ENCODE results near the gene CASK.

Gene CASK

DNA sequence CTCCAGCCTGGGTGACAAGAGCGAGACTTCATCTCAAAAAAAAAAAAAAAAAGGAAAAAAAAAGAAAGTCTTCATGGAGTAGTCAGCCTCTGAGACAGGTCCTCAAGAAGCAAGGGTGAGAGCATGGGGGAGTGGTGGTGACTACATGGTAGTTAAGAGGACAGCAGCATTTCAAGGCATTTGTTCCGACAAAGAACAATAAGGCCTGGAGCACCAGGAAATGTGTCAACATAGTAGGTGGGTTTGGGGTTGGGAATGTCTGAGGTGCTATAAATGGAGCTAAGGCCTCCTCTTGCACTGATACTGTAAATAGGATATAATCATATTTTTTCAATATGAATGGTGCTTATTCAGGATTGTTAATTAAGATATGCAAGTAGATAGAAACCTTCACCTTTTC lies 165.0 kb downstream of the CASK start:
- TF ChIP-seq, protein P1, sequence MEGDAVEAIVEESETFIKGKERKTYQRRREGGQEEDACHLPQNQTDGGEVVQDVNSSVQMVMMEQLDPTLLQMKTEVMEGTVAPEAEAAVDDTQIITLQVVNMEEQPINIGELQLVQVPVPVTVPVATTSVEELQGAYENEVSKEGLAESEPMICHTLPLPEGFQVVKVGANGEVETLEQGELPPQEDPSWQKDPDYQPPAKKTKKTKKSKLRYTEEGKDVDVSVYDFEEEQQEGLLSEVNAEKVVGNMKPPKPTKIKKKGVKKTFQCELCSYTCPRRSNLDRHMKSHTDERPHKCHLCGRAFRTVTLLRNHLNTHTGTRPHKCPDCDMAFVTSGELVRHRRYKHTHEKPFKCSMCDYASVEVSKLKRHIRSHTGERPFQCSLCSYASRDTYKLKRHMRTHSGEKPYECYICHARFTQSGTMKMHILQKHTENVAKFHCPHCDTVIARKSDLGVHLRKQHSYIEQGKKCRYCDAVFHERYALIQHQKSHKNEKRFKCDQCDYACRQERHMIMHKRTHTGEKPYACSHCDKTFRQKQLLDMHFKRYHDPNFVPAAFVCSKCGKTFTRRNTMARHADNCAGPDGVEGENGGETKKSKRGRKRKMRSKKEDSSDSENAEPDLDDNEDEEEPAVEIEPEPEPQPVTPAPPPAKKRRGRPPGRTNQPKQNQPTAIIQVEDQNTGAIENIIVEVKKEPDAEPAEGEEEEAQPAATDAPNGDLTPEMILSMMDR (conservative IDR thresholded peaks at IDR 0.05; ENCODE audit: low read depth, low read length): no peak
- no peak overlapping the region for H3K4me3 ChIP-seq (ENCODE audit: low read depth, low read length)
- DNase-seq (ENCODE audit: low read depth): no peak

DNA sequence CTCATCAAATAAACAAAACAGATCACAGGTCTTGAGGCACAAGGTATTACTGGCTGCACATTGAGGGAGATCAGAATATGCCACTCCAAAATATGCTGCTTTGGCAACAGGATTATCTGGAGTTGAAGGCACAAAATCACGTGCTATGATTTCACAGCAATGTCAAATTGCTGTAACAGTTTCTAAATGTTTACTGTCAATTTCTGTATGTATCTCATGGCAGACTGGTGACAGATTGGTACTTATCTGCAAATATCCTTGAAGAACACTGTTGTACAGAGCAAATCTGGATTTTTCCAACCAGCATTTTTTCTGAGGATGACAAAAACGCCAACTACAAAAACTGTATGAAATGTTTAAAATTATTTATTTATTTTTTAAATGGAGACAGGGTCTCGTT lies 172.6 kb downstream of the CASK start:
- no peak overlapping the region for H3K4me3 ChIP-seq (ENCODE audit: low read depth, low read length)
- DNase-seq (ENCODE audit: low read depth): no peak
- TF ChIP-seq, protein P1 (conservative IDR thresholded peaks at IDR 0.05; ENCODE audit: low read depth, low read length): no peak

DNA sequence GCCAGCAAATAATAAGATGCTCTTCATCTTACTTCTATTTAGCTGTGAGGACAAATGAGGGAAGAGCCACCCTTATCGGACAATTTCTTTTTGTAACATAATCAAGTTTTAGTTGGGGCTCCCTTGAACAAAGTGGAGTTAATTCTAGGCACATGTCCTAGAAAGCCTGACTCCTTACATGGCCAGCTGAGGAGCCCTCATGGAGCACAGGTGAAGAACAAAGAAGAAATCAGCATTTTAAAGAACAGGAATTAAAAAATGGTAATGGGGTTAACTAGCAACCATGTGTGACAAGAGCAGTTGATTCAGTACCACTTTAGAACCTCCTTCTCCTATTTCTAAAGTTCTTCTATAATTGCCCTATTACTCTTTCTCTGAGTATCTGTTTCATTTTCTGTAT lies 183.5 kb downstream of the CASK start:
- no peak for DNase-seq (ENCODE audit: low read depth)
- H3K4me3 ChIP-seq (ENCODE audit: low read depth, low read length): no peak overlapping the region
- TF ChIP-seq, protein P1 (conservative IDR thresholded peaks at IDR 0.05; ENCODE audit: low read depth, low read length): no peak

DNA sequence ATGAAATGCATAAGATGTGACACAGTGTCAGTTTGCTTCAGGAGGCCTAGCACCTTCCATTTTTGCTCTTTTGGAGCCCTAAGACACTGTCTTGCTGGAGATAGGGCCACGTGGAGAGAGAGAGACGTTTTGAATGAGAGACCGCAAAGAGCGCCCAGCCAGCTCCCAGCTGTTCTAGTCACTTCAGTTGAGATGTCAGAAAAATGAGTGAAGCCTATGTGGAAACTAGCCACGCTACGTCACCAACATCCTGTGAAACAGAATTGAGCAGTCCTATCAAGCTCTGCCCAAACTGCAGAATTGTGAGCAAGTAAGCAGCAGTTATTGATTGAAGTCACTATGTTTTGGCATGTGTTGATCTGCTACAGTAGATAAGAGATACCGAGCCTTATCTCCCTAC lies 186.3 kb downstream of the CASK start:
- no peak overlapping the region for H3K4me3 ChIP-seq (ENCODE audit: low read depth, low read length)
- TF ChIP-seq, protein P1 (conservative IDR thresholded peaks at IDR 0.05; ENCODE audit: low read depth, low read length): no peak
- no peak for DNase-seq (ENCODE audit: low read depth)

DNA sequence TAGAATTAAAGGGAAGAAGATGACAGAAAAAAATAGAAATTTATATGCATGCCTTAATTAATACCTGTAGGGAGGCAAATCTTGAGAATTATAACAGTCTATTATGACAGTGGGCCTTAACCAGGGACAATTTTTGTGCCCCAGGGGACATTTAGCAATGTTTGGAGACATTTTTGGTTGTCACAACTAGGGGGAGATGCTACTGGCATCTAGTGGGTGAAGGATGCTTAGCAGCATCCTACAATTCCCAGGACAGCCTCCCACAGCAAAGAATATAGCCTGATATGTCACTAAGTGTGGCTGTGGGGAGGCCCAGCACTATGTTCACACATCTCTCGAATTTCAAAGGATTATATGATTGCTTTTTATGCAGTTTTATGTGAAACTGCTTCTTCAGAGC lies 188.8 kb downstream of the CASK start:
- TF ChIP-seq, protein P1 (conservative IDR thresholded peaks at IDR 0.05; ENCODE audit: low read depth, low read length): peak; percentile 67
- peak; percentile 50 for DNase-seq (ENCODE audit: low read depth)
- no peak overlapping the region for H3K4me3 ChIP-seq (ENCODE audit: low read depth, low read length)

DNA sequence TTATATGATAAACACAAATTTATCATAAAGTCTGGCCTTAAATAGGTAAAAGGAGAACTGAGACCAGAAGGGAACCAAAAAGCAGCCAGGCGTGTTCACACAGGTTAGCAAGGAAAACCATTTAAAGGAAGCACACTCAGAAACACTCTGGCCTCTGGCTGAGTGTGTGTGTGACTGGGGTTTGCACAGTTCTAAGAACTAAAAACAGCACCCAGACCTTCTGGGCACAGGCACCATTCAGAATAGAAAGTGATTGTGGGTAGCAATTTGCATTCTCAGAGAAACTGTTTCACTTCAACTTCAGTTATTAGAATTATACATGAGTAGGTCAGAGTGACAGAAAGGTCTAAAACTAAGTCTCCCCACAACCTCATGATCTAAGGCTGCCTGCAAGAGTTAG lies 189.4 kb downstream of the CASK start:
- TF ChIP-seq, protein P1 (conservative IDR thresholded peaks at IDR 0.05; ENCODE audit: low read depth, low read length): no peak
- DNase-seq (ENCODE audit: low read depth): peak; percentile 22
- no peak overlapping the region for H3K4me3 ChIP-seq (ENCODE audit: low read depth, low read length)

DNA sequence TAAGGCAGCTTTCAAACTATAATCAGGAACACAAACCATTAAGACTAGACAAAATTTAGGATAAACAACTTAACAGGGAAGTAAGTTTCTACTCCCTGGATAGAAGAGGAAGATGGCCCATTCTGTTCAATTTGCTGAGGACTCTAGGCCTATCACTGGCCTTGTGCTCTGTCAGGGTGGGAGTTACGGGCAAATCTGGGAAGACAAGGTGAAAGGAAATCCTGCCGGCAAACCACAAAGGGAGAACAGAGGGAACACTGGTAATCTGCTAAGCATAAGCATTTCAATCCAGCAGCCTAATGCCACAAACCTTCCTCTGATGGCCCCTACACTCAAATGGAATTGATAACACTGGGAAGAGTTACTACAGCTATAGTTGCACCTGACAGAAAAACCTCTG lies 191.1 kb downstream of the CASK start:
- no peak overlapping the region for H3K4me3 ChIP-seq (ENCODE audit: low read depth, low read length)
- no peak for DNase-seq (ENCODE audit: low read depth)
- TF ChIP-seq, protein P1 (conservative IDR thresholded peaks at IDR 0.05; ENCODE audit: low read depth, low read length): no peak
